ENCODE results near the gene THADA.
"Not testable (repeated sequence)": the region's sequence is repeated elsewhere in the genome, so short reads cannot be mapped to it uniquely, and the experiment has no call there.

The THADA gene

GRCh38 chr2:43410055-43410604 lies 185.7 kb downstream of the THADA start:
- DNase-seq: no peak

- no peak for DNase-seq
Observed at GRCh38 chr2:43408407-43409160, 187.3 kb downstream of the THADA start.

- DNase-seq: no peak
Observed at GRCh38 chr2:43407935-43408334, 187.9 kb downstream of the THADA start.

GRCh38 chr2:43406651-43407279 lies 189.1 kb downstream of the THADA start:
- DNase-seq: no peak

GRCh38 chr2:43405829-43406228 lies 190.0 kb downstream of the THADA start:
- no peak for DNase-seq

GRCh38 chr2:43402452-43402937 lies 193.3 kb downstream of the THADA start:
- DNase-seq: no peak

GRCh38 chr2:43402002-43402401 lies 193.8 kb downstream of the THADA start:
- DNase-seq: peak; percentile 52

GRCh38 chr2:43400508-43400907 lies 195.3 kb downstream of the THADA start:
- no peak for DNase-seq

GRCh38 chr2:43399515-43400264 lies 196.1 kb downstream of the THADA start:
- no peak for DNase-seq

- no peak for DNase-seq
Observed at GRCh38 chr2:43399098-43399497, 196.7 kb downstream of the THADA start.

- no peak for DNase-seq
Observed at GRCh38 chr2:43397821-43398220, 198.0 kb downstream of the THADA start.

GRCh38 chr2:43397411-43397810 lies 198.4 kb downstream of the THADA start:
- no peak for DNase-seq

- not testable (repeated sequence) for DNase-seq
Observed at GRCh38 chr2:43396344-43396743, 199.5 kb downstream of the THADA start.

- DNase-seq: no peak
Observed at GRCh38 chr2:43393918-43394317, 201.9 kb downstream of the THADA start.

- no peak for DNase-seq
Observed at GRCh38 chr2:43391878-43392215, 204.0 kb downstream of the THADA start.

GRCh38 chr2:43391201-43391877 lies 204.5 kb downstream of the THADA start:
- no peak for DNase-seq

GRCh38 chr2:43389581-43390466 lies 206.0 kb downstream of the THADA start:
- DNase-seq: no peak

- DNase-seq: no peak
Observed at GRCh38 chr2:43388371-43388770, 207.5 kb downstream of the THADA start.

GRCh38 chr2:43387092-43388062 lies 208.5 kb downstream of the THADA start:
- DNase-seq: no peak

GRCh38 chr2:43386679-43387078 lies 209.2 kb downstream of the THADA start:
- DNase-seq: not testable (repeated sequence)

GRCh38 chr2:43384143-43384542 lies 211.7 kb downstream of the THADA start:
- no peak for DNase-seq

All from stimulated activated CD4-positive, alpha-beta T cell treated with anti-CD3 and anti-CD28 coated beads, Interleukin-15, amount 100 ng/mL, for 24 hours (primary cell).